HG03095 (cell line): Measurements from ENCODE around the gene MRAP2.

Source experiments
- ATAC-seq: cut with Tn5 transposase; IDR thresholded peaks from one replicate; pipeline ENCODE4 v1.9.1; 2021; ENCODE audit warnings: moderate library complexity; ENCODE audit not compliant: unreplicated experiment

Gene MRAP2, protein sequence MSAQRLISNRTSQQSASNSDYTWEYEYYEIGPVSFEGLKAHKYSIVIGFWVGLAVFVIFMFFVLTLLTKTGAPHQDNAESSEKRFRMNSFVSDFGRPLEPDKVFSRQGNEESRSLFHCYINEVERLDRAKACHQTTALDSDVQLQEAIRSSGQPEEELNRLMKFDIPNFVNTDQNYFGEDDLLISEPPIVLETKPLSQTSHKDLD

DNA sequence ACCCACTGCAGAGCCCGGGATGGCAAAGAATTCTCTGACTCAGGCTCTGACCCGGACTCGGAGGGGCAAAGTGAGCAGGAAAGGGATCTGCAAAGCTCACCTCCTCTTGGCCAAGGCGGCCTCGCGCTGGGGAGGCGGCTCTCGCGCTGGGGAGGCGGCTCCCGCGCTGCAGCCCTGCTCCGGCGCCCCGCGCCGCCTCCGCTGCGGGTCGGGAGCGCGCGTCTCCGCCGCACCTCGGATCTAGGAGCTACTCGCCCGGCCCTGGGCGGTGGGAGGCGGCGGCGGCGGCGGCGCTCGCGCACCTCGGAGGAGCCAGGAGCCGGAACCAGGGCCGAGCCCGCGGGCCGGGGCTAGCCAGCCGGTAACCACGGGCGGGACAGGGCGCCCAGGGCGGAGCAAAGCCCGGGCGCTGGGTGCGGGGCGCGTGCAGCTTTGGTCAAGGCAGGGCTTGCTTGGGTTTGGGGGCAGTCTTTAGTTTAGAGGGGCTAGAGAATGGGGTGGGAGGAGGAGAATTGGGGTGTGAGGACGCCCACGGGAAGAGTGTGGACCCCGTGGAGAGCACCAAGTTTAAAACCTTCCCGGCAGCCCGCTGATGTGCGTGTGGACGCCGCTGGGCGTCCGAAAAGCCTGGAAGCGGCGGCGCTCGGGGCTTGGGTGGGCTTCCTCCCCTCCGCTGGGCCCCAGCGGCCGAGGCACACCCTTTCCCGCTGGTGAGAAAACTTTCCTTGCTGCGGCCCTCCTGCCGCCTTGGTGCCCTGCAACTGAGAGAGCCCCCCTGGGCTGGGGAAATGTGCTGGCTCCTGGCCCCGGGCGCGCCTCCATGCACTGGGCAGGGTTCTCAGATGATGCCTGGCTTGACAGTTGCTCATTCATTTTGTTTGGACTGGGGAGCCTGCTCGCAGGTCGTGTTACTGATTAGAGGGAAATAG lies at the start of gene MRAP2:
TSS of gene MRAP2 (plus strand) at position 250 of the 929 bp plus-strand sequence. CDS start 21,547 bp downstream, outside the sequence.
- no peak for ATAC-seq

DNA sequence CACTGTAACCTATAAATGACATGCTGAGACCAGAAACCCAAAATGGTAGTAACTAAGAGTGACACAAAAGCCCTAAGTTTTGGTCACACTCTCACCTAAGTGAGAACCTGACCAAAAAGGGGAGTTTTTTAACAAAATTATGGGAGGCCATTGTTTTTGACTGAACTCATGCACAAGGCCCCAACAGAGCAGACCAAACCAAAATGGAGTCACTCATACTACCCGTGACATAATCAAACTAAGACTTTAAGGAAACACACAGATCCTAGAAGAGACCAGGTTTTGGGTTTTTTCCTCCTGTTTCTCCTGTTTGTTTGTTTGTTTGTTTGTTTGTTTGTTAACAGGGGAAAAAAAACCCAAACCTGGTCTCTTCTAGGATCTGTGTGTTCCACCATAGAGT lies 49.2 kb upstream of the MRAP2 start:
- ATAC-seq, result no peak

DNA sequence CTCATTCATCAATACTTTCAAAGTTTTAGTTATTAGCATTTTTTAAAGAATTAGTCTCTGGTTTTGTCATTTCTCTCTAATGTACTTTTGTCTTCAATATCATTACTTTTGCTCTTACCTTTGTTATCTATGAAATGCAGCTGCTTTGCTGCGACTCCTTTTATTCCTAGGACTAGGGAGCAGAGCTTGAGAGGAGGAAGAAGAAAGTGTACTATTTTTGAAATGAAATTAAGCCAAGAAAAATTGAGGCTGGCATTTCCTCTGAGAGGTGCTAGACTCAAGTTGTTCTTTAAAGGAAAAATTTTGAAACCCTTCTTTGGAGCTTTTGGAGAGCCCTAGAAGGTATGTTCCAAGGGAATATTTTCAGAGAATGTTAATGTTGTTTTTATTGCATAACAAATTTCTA lies 48.3 kb upstream of the MRAP2 start:
- no peak for ATAC-seq

DNA sequence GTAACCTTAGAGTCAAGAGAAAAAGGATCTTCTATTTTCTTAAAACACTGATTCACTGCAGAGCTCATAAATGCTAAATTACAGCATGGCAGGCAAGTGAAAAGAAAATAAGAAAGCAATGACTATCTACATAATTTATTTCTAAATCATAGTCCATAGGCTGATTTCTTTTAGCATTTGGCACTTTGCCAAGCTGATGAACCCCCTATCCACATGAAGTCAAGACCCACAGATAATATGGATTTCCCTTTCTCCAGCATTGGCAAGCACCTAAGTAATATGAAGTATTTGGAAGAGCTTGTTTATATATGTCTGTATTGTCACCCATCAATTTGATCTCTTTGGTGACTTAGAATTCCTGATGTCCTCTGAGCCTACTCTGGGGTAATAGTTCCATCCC lies 47.9 kb upstream of the MRAP2 start:
- ATAC-seq, result no peak

DNA sequence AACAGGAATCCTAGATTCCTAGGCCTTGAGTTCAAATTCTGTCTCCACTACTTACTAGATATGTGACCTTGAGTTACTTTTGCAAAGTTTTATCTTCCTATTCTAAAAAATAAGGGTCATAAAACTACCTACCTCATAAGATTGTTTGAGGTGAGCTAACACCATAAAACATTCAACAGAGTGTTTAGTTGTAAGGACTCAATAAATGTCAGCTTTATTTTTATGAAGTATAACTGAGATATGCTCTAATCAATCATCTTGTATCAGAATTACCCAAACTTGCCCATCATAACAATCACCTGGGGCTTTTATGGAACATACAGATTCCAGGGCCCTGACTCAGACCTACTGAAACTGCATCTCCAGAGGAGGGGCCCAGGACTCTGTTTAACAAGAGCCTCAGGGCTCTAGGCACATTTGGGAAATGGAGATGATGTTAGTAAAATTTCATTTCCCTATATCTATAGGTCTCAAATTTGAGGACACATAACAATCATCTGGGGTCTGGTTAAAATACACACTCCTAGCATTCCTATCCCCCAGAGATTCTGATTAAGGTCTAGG lies 35.5 kb upstream of the MRAP2 start:
- ATAC-seq, result no peak

DNA sequence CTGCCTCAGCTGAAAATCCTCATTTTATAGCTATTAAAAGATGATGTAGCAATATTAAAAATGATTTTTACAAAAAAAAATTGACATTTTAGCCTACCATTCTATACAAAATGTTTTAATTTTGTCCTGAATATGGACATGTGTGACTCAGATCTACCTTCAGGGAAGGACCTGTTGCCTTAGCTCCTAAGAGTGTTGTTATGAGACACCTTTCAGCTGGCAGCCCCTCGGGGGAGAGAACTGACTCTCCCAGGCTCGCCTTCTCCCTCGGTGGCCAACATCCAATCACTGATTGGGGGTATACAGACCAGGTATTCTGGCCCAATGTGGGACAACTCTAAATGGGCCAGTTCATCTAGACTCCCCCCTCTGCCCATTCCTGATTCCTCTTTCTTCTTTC lies 32.5 kb upstream of the MRAP2 start:
- ATAC-seq, result no peak

DNA sequence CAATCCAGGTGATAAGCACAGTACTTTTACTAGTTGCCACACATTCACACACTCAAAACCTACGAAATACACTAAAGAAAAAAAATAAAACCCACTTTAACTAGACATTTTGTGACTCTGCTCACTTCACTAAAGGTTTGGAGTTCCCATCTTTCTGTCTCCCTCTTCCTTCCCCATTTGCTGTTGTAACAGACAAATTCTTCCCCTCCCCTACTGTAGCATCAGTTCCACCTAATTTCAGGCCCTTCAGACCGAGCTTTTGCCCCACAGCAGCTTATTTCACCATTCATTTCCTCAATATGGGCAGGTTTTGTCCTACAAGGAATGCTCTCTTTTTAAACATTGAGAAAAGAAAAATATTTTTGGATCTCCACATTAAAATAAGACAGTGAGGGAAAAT lies 31.3 kb upstream of the MRAP2 start:
- ATAC-seq, result no peak

DNA sequence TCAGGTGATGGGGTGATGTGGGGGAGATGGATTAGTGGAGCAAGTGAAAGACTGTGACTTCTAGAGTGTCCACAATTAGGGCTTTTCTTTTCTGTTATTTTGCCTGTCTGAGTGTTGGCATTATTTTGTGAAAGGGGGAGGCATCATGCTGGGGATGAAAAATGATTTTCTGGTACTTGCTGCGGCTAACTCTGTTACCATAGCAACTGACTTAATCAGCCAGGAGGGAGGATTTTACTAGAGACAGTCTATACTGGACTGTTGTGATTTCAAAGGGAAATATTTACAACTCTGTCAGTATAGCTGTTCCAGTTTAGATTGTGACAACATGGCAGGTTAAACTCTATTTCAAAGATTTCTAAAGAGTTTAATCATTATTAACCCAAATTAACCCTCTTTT lies 30.4 kb upstream of the MRAP2 start:
- ATAC-seq, result no peak

DNA sequence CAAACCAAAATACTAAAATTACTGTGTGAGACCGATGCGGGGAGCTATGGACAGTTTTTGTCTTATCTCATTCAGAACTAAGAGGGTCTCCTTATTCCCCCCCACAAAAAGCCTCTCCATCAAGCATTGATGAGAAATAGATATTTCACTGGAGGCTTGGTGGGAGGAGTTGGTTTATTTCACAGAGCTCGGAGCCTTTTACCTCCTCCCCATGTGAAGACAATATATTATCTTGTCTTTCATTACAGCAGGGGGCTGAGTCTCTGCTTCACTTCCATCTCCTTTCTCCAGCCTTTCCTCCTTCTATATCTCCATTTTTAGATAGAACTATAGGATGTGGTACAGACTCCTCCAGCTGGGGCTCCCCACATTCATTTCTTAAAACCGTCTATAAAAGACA lies 29.9 kb upstream of the MRAP2 start:
- ATAC-seq, result no peak

DNA sequence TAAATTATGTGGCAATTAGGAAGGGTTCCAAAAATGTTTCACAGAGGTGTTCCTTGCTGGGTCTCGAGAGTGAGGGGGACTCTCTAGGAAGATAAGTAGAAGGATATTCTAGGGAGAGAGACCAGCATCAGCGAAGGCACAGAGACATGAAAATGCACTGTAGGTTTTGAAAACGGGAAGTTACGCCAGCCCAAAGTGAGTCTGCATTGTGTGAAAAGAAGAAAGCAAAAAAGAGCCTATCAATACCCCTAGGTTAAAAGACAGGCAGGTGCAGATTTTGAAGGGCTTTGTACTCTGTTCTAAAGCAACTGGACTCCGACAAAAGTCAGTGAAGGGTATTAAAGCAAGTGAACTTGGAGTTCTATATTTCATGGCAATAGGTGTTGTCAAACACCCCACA lies 25.7 kb upstream of the MRAP2 start:
- no peak for ATAC-seq

DNA sequence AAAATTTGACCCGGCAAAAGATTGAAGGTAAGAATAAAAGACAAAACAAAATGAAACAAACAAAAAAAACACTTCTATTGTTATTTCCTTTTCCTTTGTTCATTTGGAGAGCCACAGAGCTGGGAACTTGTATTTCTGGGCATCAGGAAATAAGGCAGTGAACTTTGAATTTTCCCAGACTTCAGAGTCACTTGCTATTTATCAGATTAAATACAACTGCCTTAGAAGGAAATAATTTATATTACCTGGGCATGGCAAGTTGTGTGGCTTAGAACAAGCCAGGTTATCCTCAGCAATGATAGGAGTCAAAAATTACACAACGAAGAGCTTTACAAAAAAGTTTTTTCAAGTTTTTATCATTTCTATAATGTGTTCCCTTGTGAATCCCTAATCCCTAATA lies 20.2 kb upstream of the MRAP2 start:
- no peak for ATAC-seq

DNA sequence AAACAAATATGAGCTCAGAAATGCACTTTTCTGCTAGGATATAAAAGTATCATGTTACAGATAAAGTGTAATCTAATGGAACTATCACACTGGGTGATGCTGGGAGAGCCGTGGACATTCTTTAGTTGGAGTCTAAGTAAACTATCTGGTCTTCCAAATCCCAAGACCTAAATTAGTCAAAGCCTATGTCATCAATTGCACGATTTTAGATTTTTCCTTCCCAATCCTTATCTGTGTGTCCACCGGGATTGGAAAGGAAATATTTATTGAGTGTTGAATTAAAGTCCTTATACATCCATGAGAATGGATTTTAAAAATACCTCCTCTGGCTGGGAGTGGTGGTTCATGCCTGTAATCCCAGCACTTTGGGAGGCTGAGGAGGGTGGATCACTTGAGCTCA lies 19.6 kb upstream of the MRAP2 start:
- no peak for ATAC-seq

DNA sequence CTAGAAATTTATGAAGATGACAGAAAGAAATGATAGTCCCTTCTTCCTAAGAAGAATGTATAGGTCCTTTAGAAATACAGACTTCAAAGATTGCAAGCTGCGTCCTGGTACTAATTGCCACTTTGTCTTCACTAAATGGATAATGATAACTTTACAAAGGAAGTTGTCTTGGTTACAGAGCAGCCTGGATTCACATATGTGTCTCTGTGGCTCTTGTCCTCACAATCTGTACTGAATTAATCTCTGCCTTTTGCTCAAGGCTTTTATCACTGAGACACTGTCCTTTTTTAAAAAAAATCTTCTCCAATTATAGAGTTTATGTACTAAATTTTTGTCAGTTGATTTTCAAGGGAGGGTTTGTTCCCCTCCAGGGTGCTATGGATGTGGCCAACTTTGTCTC lies 17.5 kb upstream of the MRAP2 start:
- ATAC-seq, result no peak

DNA sequence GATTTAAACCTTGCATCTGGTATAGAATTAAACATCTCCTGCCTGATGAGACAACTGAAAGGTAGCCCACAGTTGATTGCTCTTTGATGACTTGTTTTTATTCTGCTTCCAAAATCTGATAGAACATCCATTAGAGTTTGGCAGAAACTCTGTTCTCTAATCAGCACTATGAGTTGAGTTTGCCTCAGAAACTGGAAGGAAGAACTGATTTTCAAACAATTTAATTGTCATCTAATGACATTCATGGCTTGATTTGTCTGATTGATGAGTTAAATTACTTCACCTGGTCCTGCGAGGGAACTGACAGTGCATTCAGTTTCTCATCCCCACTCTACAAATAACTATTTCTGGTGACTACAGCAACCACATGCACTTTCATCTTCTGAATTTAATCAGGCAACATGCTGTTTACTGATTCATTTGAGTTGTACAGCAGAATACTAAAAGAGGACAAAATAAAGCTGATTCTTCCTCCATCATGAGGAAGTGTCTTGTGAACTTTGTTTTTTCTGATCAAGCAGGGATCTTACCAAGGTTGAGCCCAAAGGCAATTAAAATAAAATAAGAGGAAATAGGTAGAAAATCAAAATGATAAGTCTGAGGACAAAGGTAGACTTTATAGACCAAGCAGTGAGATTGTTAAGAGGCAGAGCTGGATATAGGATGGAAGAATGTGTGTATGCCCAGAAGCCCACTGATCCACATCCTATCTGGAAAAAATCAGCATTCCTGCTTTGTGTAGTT lies 15.7 kb upstream of the MRAP2 start:
- no peak for ATAC-seq

DNA sequence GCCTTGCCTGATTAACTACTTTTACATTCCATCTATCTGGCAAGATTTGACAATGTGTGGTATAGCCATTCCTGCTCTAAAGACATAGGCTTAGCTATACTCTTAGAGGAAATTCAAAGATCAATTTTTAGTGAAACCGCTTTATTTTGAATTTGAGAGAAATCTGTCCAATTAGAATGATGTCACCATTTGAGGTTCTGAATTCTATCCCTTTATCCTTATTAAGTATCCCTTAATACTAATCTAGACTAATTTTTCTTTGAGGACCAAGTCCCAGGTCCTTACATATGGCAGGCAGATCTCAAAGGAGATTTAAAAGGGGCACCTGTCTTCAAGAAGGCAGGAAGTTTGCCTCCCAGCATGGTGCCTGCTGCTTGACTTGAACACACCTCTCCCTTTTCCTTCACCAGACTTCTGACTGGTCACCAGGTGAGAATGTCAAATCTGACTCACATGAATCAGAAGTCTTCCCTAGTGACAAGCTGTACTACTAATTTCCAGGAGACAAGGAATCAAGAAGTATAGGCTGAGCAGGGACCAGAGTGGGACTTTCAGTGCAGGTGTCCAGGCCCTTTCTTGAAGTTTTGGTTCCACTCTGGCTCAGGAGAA lies 15.0 kb upstream of the MRAP2 start:
- ATAC-seq, result no peak

DNA sequence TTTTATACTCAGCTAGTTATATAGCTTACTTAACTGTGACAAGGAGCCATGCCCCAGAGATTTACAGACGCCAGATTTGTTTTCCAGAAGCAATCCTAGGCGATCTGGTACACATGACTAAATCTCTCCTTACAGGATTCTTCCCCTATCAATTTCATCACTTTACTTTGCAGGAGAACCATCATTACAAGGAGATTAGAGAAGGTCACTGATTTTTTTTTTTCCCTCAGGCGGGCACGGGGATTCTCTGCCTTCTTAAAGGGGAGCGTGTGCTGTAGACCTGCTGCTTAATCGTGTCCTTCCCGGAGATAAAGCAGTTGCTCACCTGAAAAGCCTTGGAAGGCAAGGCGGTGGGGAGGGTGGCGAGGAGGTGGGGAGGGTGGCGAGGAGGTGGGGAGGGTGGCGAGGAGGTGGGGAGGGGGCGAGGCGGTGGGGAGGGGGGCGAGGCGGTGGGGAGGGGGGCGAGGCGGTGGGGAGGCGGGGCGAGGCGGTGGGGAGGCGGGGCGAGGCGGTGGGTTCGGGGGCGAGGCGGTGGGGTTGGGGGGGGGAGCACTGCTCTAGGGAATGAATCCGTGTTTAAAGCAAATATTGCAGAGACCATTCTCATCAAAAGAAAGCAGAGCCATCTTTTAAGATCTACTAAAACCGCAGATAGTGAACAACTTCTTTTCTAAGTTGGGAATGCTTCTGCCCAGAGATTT lies 14.3 kb upstream of the MRAP2 start:
- ATAC-seq, result no peak

DNA sequence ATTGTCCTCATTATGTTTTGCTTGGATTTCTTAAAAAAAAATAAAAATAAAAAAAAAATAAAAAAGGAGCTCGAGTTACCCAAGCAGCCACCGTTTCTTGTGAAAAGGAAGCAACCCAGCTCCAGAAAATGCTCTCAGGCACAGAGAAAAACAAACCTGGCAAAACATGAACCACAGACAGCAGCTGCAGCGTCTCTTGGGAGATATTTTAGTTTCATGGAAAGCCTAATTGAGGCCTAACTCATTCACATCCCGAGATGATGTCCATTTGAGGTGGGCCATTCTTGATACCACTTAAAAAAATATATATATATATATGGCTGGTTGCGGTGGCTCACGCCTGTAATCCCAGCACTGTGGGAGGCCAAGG lies 13.7 kb upstream of the MRAP2 start:
- no peak for ATAC-seq

DNA sequence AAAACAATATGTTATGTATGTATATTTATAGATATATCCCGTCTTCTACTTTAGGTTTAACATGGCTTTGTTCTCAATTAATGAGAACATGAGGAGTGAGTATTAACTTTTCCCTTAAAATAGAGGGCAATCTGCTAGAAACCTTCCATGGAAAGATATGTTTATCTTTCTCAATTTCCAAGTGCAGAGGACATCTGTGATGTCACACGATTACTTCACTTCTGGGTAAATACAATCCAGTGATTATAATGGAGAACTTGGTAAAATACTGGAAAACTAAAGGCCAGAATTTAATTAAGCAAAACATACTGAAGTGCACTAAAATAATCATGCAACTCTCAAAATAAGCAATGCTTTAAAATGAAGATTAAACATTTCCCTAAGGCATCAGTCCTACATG lies 11.9 kb upstream of the MRAP2 start:
- ATAC-seq, result no peak

DNA sequence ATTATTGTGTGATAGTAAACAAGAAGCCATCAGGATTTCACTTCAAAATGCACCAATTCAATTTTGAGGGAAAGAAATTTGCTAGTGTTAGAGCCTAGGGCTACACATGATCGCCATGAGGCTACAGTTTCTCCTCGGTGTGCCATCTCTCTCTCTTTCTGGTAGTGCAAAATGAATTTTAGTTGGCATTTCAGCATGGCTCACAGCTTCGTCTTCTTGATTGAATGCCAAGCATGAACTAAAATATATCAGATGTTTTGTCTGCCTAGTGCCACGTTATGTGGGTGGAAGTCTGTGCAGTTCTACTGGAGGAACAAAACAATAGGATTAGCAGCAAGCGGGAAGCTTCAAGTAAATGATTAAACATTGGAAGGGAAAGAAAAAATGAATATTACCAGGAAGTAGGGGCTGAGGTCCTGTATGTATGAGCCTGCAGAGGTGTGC lies 6.8 kb upstream of the MRAP2 start:
- ATAC-seq, result no peak
